Tibial nerve (tissue), 3 donors: ENCODE measurements around the gene ELMO3.

Source experiments
- POLR2A ChIP-seq, 2 donors: fragments of 450-650 bp; IDR thresholded peaks; one replicate each; pipeline ENCODE4 v1.6.1; 2017; ENCODE audit warnings: antibody characterized with exemption in 2 of 2, mild to moderate bottlenecking in 2 of 2, moderate library complexity in 2 of 2
- TF ChIP-seq, protein P1 (sequence below), 5 experiments: fragments of 200-600 bp in 3 of 5; fragments of 450-650 bp in 2 of 5; sonication (generic) in 3 of 5; IDR thresholded peaks; one replicate each; pipeline ENCODE4 v1.5.1; 2016 to 2019; ENCODE audit warnings: antibody characterized with exemption in 5 of 5, mild to moderate bottlenecking in 3 of 5, moderate library complexity in 2 of 5

DNA sequence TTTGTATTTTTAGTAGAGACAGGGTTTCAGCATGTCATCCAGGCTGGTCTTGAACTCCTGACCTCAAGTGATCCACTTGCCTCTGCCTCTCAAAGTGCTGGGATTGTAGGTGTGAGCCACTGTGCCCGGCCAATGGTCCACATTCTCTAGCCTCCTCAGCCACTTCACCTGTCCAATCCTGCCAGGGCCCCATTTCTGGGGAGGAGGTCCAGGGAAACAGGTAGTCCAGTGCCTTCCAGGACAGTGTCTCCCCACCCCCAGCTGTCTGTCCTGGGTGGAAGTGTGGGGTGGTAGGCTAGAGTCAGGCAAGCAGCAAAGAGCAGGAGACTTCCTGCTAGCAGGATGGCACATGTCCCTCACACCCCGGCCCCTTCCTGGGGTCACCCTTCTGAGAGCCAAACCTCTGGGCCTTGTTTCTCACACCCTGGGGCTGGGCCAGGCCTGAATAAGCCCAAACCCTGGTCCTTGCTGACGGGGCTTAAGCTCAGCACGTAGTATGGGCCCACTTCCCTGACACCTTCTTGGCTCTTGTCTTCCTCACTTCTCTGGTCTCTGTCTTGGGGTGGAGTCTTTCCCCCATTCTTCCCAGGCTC lies 43.3 kb downstream of the ELMO3 start:
- TF ChIP-seq, protein P1, sequence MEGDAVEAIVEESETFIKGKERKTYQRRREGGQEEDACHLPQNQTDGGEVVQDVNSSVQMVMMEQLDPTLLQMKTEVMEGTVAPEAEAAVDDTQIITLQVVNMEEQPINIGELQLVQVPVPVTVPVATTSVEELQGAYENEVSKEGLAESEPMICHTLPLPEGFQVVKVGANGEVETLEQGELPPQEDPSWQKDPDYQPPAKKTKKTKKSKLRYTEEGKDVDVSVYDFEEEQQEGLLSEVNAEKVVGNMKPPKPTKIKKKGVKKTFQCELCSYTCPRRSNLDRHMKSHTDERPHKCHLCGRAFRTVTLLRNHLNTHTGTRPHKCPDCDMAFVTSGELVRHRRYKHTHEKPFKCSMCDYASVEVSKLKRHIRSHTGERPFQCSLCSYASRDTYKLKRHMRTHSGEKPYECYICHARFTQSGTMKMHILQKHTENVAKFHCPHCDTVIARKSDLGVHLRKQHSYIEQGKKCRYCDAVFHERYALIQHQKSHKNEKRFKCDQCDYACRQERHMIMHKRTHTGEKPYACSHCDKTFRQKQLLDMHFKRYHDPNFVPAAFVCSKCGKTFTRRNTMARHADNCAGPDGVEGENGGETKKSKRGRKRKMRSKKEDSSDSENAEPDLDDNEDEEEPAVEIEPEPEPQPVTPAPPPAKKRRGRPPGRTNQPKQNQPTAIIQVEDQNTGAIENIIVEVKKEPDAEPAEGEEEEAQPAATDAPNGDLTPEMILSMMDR (IDR thresholded peaks at IDR 0.05) = no peak
- TF ChIP-seq POLR2A (IDR thresholded peaks at IDR 0.05) = no peak
